Measurements from ENCODE around the gene TEX2.

The TEX2 gene

GRCh38 chr17:64263000-64263766, at the start of gene TEX2:
TSS of gene TEX2 (minus strand) at chr17:64263260. CDS start at chr17:64214217, 49,043 bp downstream.
- DNase-seq (ENCODE audit: low spot score) = peak; percentile 89

- DNase-seq (ENCODE audit: low spot score) = no peak
Measured at GRCh38 chr17:64309710-64310109, 46.6 kb upstream of the TEX2 start.

GRCh38 chr17:64309021-64309420, 46.0 kb upstream of the TEX2 start:
- no peak for DNase-seq (ENCODE audit: low spot score)

- no peak for DNase-seq (ENCODE audit: low spot score)
Measured at GRCh38 chr17:64306850-64307463, 43.9 kb upstream of the TEX2 start.

GRCh38 chr17:64304551-64304950, 41.5 kb upstream of the TEX2 start:
- DNase-seq (ENCODE audit: low spot score) = no peak

- no peak for DNase-seq (ENCODE audit: low spot score)
Measured at GRCh38 chr17:64300699-64300965, 37.6 kb upstream of the TEX2 start.

- no peak for DNase-seq (ENCODE audit: low spot score)
Measured at GRCh38 chr17:64297467-64298088, 34.5 kb upstream of the TEX2 start.

GRCh38 chr17:64296246-64296645, 33.2 kb upstream of the TEX2 start:
- DNase-seq (ENCODE audit: low spot score) = no peak

- DNase-seq (ENCODE audit: low spot score) = no peak
Measured at GRCh38 chr17:64295146-64295545, 32.1 kb upstream of the TEX2 start.

- DNase-seq (ENCODE audit: low spot score) = no peak
Measured at GRCh38 chr17:64291268-64291851, 28.3 kb upstream of the TEX2 start.

- no peak for DNase-seq (ENCODE audit: low spot score)
Measured at GRCh38 chr17:64289741-64290141, 26.7 kb upstream of the TEX2 start.

GRCh38 chr17:64282753-64283080, 19.7 kb upstream of the TEX2 start:
- no peak for DNase-seq (ENCODE audit: low spot score)

- DNase-seq (ENCODE audit: low spot score) = peak; percentile 72
Measured at GRCh38 chr17:64281962-64282752, 19.1 kb upstream of the TEX2 start.

GRCh38 chr17:64278614-64279013, 15.6 kb upstream of the TEX2 start:
- DNase-seq (ENCODE audit: low spot score) = no peak

GRCh38 chr17:64277831-64278562, 14.9 kb upstream of the TEX2 start:
- no peak for DNase-seq (ENCODE audit: low spot score)

- DNase-seq (ENCODE audit: low spot score) = no peak
Measured at GRCh38 chr17:64276961-64277505, 14.0 kb upstream of the TEX2 start.

GRCh38 chr17:64275016-64275415, 12.0 kb upstream of the TEX2 start:
- no peak for DNase-seq (ENCODE audit: low spot score)

GRCh38 chr17:64273006-64273405, 9.9 kb upstream of the TEX2 start:
- no peak for DNase-seq (ENCODE audit: low spot score)

GRCh38 chr17:64270885-64271284, 7.8 kb upstream of the TEX2 start:
- no peak for DNase-seq (ENCODE audit: low spot score)

GRCh38 chr17:64269687-64270649, 6.9 kb upstream of the TEX2 start:
- no peak for DNase-seq (ENCODE audit: low spot score)
